ENCODE measurements around the gene NR1D1.

GRCh38 chr17:40099619-40100418 lies 570 bp downstream of the NR1D1 start:
- TF ChIP-seq POLR2AphosphoS5 (IDR thresholded peaks at IDR 0.05) (no peak), EP300 (IDR thresholded peaks at IDR 0.05) (no peak), CTCF (IDR thresholded peaks at IDR 0.05) (no peak), POLR2A (IDR thresholded peaks at IDR 0.05) (no peak)

Data from suprapubic skin (tissue), 4 donors.